Kidney epithelial cell (primary cell): Measurements from ENCODE around the gene CYBA. TPM values are rescaled to one million over a fixed set of nuclear protein-coding genes. Genes with fewer than 3 reads are reported as not detected.

Source experiments
- DNase-seq: peaks from one replicate; pipeline ENCODE4 v3.0.0-alpha.2; 2010; ENCODE audit warnings: low read depth
- H3K27me3 ChIP-seq: 2 replicates; pipeline ENCODE4 v1.6.0; 2011; ENCODE audit warnings: low read length; ENCODE audit not compliant: control insufficient read depth, insufficient read depth
- H3K36me3 ChIP-seq: 2 replicates; pipeline ENCODE4 v1.5.1; 2011; ENCODE audit warnings: low read length; ENCODE audit not compliant: control insufficient read depth, insufficient read depth
- H3K4me3 ChIP-seq: 2 replicates; pipeline ENCODE4 v1.5.1; 2011; ENCODE audit warnings: low read depth, mild to moderate bottlenecking, control low read depth, low read length
- total RNA-seq: library from RNA; depleted of rRNA; stranded (reverse); fragments of >200 nt; gene quantifications from 2 replicates; pipeline ENCODE4 v1.2.3, GENCODE V29; 2015
- TF ChIP-seq, protein P1 (sequence below): IDR thresholded peaks from 2 replicates; pipeline ENCODE4 v1.5.1; 2011; ENCODE audit warnings: mild to moderate bottlenecking, moderate library complexity, low read length, control low read depth, inconsistent platforms; ENCODE audit not compliant: insufficient read depth, poor library complexity, severe bottlenecking

The CYBA gene
- total RNA-seq, 1 donor from 2014 or later, result 734 TPM

DNA sequence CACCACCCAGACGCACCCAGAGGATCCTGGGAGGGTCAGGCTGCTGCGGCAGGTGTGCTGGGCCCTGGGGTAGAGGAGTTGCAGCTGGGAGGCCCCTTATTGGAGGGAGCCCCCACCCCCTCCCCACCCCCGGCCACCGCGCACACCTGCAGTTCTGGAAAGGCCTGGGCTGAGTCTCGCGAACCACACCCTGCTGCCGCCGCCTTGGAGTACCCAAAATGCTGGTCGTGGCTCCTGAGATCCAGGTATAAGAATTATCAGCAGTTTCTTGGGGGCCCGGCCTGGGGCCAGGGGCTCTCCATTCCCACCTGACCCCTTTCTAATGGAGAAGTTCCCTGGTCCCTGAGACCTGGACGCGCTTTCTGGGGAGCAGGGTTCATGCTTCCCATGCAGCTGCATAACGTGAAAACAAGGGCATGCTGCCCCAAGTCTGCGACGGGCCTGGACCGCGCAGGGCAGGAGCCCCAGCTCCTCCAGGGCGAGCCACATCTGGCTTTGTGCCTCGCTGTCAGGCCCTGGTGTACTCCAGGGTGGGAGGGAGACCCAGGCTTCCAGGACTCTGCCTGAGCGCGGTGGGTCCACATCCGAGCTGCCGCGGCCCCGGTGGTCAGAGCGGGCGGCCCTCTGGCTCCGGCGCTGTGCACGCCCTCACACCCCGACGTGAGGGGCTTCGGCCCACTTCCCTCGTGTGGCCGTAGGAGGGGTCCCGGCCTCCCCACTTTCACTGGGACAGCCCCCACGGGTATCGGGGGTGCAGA lies 42.7 kb upstream of the CYBA start:
- Histone ChIP-seq H3K36me3 (no peaks in the 10 kb centered on the region), H3K27me3 (peaks cover 16% of the 10 kb centered on the region), H3K4me3 (no peak overlapping the region)
- DNase-seq, result no peak
- TF ChIP-seq, protein P1, sequence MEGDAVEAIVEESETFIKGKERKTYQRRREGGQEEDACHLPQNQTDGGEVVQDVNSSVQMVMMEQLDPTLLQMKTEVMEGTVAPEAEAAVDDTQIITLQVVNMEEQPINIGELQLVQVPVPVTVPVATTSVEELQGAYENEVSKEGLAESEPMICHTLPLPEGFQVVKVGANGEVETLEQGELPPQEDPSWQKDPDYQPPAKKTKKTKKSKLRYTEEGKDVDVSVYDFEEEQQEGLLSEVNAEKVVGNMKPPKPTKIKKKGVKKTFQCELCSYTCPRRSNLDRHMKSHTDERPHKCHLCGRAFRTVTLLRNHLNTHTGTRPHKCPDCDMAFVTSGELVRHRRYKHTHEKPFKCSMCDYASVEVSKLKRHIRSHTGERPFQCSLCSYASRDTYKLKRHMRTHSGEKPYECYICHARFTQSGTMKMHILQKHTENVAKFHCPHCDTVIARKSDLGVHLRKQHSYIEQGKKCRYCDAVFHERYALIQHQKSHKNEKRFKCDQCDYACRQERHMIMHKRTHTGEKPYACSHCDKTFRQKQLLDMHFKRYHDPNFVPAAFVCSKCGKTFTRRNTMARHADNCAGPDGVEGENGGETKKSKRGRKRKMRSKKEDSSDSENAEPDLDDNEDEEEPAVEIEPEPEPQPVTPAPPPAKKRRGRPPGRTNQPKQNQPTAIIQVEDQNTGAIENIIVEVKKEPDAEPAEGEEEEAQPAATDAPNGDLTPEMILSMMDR, result no peak

DNA sequence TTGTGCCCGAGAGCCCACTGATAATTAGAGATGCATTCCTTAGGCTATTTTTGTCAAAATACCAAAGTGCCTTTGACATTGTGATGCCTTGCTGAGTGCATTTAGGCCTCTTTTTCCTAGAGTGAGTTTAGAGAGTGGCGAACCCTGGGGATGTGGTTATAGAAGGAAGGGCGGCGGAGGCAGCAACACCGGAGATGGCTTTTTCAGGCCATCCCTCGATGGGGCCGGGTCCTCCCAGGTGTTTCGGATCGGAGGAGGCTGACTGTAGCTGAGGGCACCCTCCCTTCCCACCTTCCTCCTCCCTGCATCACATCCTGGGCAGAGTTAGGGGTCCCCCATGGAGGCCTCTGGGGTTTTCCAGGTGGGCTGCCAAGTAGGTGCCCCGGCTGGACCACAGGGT lies 42.0 kb upstream of the CYBA start:
- Histone ChIP-seq H3K27me3 (peaks cover 23% of the 10 kb centered on the region), H3K36me3 (no peaks in the 10 kb centered on the region), H3K4me3 (no peak overlapping the region)
- DNase-seq, result no peak
- TF ChIP-seq, protein P1, result no peak

DNA sequence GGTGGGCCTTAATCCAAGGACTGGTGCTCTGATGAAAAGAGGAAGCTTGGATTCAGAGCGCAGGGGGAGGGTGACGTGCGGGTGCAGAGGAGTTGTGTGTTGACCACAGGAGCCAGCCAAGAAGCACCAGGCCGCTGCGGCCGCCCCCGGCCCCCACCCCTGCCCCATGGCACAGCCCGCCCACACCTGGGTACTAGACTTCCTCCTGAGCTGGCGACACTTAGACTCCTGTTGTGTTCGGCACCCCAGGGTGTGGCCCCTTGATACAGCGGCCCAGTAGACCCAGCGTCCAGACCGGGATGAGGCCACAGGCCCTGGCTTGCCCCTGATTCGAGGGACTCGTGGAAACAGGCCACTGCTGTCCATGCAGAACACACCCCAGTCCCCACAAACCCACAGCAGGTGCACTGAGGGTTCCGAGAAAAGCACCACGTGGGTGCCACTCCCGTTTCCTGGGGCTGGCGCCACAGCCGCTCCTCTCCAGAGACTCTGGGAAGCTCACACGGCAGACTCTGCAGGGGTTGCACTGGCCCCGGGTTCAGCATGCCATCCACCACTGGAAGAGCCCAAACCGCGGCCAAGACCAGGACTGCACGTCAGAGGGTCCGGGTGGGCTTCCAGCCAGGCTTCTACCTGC lies 41.2 kb upstream of the CYBA start:
- Histone ChIP-seq H3K27me3 (peaks cover 31% of the 10 kb centered on the region), H3K4me3 (no peak overlapping the region), H3K36me3 (no peaks in the 10 kb centered on the region)
- TF ChIP-seq, protein P1, result no peak
- DNase-seq, result no peak

DNA sequence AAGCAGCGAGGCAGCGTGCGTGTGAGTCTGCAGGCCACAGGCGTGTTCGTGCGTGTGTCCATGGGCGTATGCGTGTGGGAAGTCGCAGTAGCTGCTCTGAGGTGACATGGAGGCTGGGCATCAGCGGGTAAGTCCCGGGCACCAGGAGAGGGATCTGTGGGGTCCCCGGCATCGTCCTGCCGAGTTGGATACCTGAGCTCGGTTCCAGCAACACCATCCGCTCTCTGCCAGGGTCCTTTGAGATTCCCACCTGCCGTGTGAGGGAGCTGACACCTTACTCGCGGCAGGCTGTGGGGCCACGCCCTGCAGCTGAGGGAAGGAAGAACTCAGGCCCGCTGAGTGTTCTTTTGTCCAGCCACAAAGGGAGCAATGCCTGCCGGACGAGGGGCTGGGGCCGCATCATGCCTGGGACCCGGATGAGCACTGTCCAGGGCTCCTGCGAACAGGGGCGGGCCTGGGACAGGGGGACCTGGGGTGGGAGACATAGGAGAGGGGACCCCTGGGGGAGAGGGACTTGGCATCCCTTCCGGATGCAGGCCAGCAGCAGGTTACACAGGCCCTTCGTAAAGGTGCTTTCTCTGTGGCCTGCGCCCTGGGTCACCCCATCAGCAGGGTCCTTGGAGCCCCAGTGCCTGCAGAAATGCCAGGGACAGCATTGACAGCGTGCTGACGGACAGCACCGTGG lies 40.4 kb upstream of the CYBA start:
- Histone ChIP-seq H3K36me3 (no peaks in the 10 kb centered on the region), H3K27me3 (peaks cover 36% of the 10 kb centered on the region), H3K4me3 (no peak overlapping the region)
- TF ChIP-seq, protein P1, result no peak
- DNase-seq, result no peak

DNA sequence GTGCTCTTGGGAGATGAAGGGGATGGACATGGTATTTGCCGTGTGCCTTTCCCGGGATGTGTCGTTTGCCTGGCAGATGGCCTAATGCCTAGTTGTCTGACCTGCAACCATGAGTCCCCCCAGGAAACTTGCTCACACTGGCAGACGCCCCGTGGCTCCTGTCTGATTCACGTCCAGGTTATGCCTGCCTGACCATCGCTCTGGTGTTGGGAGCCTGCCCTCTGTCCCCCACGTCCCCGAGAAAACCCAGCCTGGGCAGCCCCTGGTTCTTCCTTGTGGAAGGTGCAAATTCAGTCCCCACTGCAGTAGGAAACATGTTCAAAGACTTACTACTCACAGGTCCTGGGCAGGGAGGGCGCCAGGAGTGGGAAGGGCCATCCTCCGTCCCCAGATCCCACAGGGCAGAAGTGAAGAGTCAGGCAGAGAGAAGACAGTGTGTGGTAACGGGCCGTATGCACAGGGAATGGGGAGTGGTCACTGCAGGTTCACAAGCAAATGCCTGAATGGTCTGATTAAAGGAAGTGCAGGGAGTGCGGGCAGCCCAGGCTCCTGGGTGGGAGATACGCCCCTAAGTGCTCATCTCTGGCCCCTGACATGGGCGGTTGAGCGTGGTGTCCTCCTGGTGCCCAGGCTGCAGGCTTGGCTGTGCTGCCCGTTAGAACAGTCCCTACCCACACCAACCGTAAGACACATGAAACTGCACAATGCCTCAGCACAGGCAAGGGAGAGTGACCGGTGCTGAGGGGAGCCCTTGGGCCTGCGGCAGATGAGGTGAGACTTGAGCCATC lies 39.7 kb upstream of the CYBA start:
- Histone ChIP-seq H3K36me3 (no peaks in the 10 kb centered on the region), H3K27me3 (peaks cover 43% of the 10 kb centered on the region), H3K4me3 (no peak overlapping the region)
- TF ChIP-seq, protein P1, result no peak
- DNase-seq, result no peak
